ENCODE results near the gene PFN3.

Gene PFN3

DNA sequence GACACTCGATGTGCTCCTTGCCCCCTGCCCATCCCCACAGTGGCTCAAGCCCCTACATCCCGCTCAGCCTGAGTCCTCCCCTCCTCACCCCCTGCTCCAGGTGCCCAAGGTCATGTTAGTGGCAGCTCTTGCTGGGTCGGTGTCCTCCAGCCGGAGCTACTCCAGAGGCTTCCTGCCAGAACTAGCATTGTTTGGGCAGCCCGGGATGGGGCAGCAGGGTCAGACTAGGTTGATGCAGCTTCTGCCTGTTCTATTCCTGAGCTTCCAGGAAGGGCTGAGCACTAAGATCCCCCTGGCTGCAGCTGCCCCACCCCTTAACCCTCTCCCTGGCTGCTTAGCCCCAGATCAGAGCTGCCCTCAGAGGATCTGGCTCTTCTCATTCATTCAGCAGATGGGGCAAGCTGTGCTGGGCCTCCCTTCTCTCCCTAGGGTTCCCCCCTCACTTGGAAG is 42.1 kb downstream of the PFN3 start:
- Mint-ChIP-seq H3K4me3 (peak overlapping the region; percentile 90), H3K9me3 (peaks cover 4% of the 10 kb centered on the region), H3K4me1 (ENCODE audit: low read depth) (peaks cover 82% of the 10 kb centered on the region), H3K27ac (peak overlapping the region; percentile 90), H3K36me3 (ENCODE audit: low read depth) (no peaks in the 10 kb centered on the region), H3K27me3 (no peaks in the 10 kb centered on the region)

GRCh38 chr5:177357459-177358351 is 42.8 kb downstream of the PFN3 start, which contains the start of gene RGS14:
RGS14 (plus strand) TSS chr5:177357924; CDS start chr5:177358025, 101 bp downstream.
- Mint-ChIP-seq H3K27me3 (no peaks in the 10 kb centered on the region), H3K4me3 (peak within 1 kb of the TSS; percentile 90), H3K27ac (peak within 1 kb of the TSS; percentile 90), H3K9me3 (peaks cover 4% of the 10 kb centered on the region), H3K4me1 (ENCODE audit: low read depth) (peaks cover 75% of the 10 kb centered on the region), H3K36me3 (ENCODE audit: low read depth) (no peaks in the 10 kb centered on the region)

DNA sequence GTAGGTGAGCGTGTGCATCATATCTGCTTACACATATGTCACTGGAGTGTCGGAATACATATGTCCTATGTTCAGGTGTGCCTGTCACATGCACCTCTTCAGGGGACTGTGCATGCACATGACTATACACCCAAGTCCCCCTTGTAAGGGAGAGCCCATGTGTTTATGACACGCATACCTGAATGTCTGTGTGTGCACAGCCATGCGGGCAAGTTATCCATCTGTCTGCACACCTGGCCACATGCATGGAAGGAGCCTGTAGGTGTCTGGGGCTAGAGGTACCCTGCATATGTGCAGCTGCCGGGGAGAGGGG is 43.4 kb downstream of the PFN3 start:
- Mint-ChIP-seq H3K9me3 (peaks cover 4% of the 10 kb centered on the region), H3K4me1 (ENCODE audit: low read depth) (peaks cover 71% of the 10 kb centered on the region), H3K4me3 (peak overlapping the region; percentile 90), H3K27me3 (no peaks in the 10 kb centered on the region), H3K36me3 (ENCODE audit: low read depth) (no peaks in the 10 kb centered on the region), H3K27ac (peak overlapping the region; percentile 90)

GRCh38 chr5:177356746-177357145 is 43.7 kb downstream of the PFN3 start:
- Mint-ChIP-seq H3K4me1 (ENCODE audit: low read depth) (peaks cover 70% of the 10 kb centered on the region), H3K9me3 (peaks cover 4% of the 10 kb centered on the region), H3K4me3 (peak overlapping the region; percentile 90), H3K36me3 (ENCODE audit: low read depth) (no peaks in the 10 kb centered on the region), H3K27ac (peak overlapping the region; percentile 90), H3K27me3 (no peaks in the 10 kb centered on the region)

DNA sequence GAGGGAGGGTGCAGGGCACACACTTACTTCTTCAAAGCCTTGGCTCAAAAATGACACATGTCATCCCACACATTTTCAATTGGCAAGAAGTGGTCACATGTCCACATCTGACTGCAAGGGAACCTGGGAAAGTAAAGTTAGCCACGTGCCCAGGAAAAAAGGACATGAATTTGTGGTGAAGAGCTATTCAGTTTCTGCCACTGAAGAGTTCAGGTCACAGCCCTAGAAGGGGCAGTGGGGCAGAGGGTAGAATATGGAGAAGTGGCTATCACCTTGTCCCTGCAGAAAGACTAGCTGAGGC is 44.6 kb downstream of the PFN3 start:
- H3K27me3 Mint-ChIP-seq: no peaks in the 10 kb centered on the region
- peak overlapping the region; percentile 21 for H3K27ac Mint-ChIP-seq
- H3K9me3 Mint-ChIP-seq: peaks cover 4% of the 10 kb centered on the region
- peaks cover 62% of the 10 kb centered on the region for H3K4me1 Mint-ChIP-seq (ENCODE audit: low read depth)
- no peaks in the 10 kb centered on the region for H3K36me3 Mint-ChIP-seq (ENCODE audit: low read depth)
- H3K4me3 Mint-ChIP-seq: no peak overlapping the region

DNA sequence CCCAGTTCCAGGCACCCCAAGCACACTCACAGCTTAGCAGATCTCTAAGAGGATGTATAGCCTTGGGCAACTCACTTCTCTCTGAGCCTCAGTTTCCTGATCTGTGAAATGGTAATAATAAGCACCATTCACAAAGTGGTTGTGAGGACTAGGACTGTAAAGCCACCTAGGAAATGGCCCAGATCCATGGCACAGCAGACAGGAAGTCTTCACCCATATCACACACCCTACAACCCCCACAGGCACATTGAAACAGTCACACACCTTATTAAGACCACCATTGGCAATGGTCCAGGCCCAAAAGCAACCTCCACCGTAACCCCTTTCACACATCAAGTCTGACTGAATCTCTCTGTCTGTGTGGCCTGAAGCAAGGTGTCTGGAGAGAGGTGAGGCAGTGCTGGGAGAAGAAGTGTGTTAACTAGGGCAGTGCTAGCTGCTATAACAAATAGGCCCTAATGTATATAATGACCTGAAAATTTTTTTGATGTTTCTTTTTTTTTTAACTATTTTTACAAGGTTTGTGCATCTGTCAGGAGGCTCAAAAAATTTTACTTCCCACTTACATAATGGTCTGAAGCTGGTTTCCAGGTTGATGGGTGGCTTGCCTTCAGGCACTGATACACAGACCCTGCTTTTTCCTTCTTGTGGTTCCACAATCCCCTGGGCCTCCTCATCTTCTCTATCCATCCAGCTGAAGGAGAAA is 45.1 kb downstream of the PFN3 start:
- Mint-ChIP-seq H3K27me3 (no peaks in the 10 kb centered on the region), H3K4me1 (ENCODE audit: low read depth) (peaks cover 64% of the 10 kb centered on the region), H3K36me3 (ENCODE audit: low read depth) (peaks cover under 1% of the 10 kb centered on the region), H3K27ac (peak overlapping the region; percentile 48), H3K9me3 (peaks cover 4% of the 10 kb centered on the region), H3K4me3 (no peak overlapping the region)

GRCh38 chr5:177354711-177355110 is 45.8 kb downstream of the PFN3 start:
- no peak overlapping the region for H3K4me3 Mint-ChIP-seq
- no peak overlapping the region for H3K27ac Mint-ChIP-seq
- H3K9me3 Mint-ChIP-seq: peaks cover 4% of the 10 kb centered on the region
- H3K36me3 Mint-ChIP-seq (ENCODE audit: low read depth): peaks cover 7% of the 10 kb centered on the region
- no peaks in the 10 kb centered on the region for H3K27me3 Mint-ChIP-seq
- peaks cover 64% of the 10 kb centered on the region for H3K4me1 Mint-ChIP-seq (ENCODE audit: low read depth)

DNA sequence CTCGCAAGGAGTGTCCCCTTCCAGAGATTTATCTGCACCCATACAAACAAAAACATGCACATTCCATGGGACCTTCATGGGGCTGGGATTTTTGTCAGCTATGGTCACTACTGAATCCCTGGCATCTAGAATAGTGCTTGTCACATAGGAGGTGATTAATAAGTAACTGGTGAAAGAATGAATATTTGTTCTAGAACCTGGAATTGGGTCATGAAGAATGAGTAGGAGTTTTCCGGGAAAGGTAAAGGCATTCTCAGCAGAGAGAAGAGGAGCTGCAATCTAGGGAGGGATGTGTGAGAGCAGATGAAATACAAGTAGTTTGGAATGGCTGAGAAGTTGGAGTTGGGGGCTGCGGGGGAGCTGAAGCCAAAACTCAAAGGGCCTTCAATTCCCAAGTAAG is 46.2 kb downstream of the PFN3 start:
- H3K9me3 Mint-ChIP-seq: peaks cover 4% of the 10 kb centered on the region
- H3K27me3 Mint-ChIP-seq: no peaks in the 10 kb centered on the region
- peaks cover 64% of the 10 kb centered on the region for H3K4me1 Mint-ChIP-seq (ENCODE audit: low read depth)
- no peak overlapping the region for H3K27ac Mint-ChIP-seq
- no peak overlapping the region for H3K4me3 Mint-ChIP-seq
- H3K36me3 Mint-ChIP-seq (ENCODE audit: low read depth): peaks cover 12% of the 10 kb centered on the region

GRCh38 chr5:177353093-177353492 is 47.4 kb downstream of the PFN3 start:
- peaks cover 61% of the 10 kb centered on the region for H3K4me1 Mint-ChIP-seq (ENCODE audit: low read depth)
- H3K27ac Mint-ChIP-seq: no peak overlapping the region
- peaks cover 4% of the 10 kb centered on the region for H3K9me3 Mint-ChIP-seq

DNA sequence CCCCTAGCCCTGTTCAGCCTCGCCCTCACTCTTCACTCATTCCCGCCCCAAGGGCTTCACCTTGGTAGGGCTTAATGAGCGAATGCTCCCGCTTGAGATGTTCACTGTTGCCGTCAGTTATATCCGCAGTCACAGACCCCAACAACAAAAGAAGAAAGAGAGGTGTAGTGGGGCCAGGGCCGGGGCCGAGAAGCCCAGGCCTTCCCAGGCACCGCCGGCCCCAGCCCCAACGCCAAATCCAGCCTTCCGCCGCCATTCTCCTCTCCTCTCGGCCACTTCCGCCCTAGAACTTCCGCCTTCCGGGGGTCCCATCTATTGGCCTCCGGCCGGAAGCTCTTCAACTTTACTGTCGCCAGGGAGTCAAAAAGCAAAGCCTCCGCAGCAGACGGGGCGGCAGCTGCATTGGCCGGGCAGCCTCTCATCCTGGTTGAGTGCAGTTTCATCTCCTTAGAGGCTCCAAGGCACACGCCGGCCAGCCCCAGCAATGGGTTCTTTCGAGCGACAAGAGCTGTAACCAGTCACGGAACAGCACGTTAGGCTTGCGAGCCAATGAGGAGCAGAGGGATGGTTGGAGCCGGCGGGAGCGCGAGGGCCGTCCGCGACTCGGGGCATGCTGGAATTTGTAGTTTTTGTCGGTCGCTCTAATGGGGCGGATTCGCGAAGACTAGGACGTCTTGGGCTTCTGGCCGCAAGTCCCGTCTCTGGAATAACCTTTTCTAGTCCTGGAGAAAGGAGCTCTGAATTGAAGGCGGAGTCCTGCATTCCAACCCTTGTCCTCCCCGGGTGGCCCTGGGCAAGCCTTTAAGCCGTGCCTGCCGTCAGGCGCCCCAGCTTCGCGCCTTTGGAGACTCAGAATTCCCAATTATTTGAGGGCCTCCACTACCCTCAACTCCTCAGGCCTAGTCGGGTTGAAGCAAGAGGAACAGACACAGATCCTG is 48.8 kb downstream of the PFN3 start, which contains the start of gene LMAN2:
Gene LMAN2, minus strand, starts transcription at position 277 of the 938 bp plus-strand sequence. Its CDS starts 21 bp downstream, at position 256.
- H3K27ac Mint-ChIP-seq: peak within 1 kb of the TSS; percentile 100
- no peaks in the 10 kb centered on the region for H3K27me3 Mint-ChIP-seq
- H3K36me3 Mint-ChIP-seq (ENCODE audit: low read depth): peaks cover 24% of the 10 kb centered on the region
- H3K4me3 Mint-ChIP-seq: peak within 1 kb of the TSS; percentile 99
- H3K9me3 Mint-ChIP-seq: peaks cover 4% of the 10 kb centered on the region
- H3K4me1 Mint-ChIP-seq (ENCODE audit: low read depth): peaks cover 61% of the 10 kb centered on the region

More at GRCh38 chr5:177353093-177353492, 47.4 kb downstream of the PFN3 start:
- H3K27me3 Mint-ChIP-seq: no peaks in the 10 kb centered on the region
- H3K36me3 Mint-ChIP-seq (ENCODE audit: low read depth): peaks cover 15% of the 10 kb centered on the region
- H3K4me3 Mint-ChIP-seq: peak overlapping the region; percentile 2

DNA sequence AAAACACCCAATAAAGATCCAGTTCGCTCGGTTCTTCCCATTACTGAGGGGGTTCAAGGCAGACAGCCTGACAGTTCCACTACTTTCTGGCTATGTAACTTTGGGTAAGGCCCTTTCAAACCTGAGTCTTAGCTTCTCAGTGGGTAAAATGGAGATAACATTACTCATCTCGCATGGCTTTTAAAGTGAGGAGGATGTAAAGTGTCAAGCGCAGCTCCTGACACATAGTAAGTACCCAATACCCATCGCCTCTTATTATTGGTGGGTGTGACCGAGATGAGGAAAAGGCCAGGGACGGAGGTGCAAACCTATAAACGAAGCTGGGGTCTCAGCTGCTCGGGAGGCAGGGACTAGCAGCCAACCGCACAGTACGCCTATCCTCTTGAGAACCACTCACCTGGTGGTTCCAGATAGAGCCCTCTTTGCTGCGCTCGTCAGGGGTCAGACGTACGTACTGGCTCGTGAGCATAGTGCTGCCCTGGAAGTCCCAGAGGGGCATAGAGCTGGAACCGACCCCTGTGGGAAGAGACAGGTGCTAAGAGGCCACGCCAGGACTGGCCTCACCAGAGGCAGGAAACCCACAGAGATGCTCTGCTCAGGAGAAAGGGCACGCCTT is 49.6 kb downstream of the PFN3 start:
- peaks cover 61% of the 10 kb centered on the region for H3K4me1 Mint-ChIP-seq (ENCODE audit: low read depth)
- peak overlapping the region; percentile 100 for H3K27ac Mint-ChIP-seq
- H3K36me3 Mint-ChIP-seq (ENCODE audit: low read depth): peaks cover 29% of the 10 kb centered on the region
- peaks cover 4% of the 10 kb centered on the region for H3K9me3 Mint-ChIP-seq
- H3K27me3 Mint-ChIP-seq: no peaks in the 10 kb centered on the region
- H3K4me3 Mint-ChIP-seq: peak overlapping the region; percentile 99

Measured in stimulated activated naive CD8-positive, alpha-beta T cell treated with anti-CD3 and anti-CD28 coated beads, Interleukin-15, Interleukin-2, amounts not matched to agents 100 ng/mL and 50 ng/mL, for 24 hours (primary cell).